Gastrocnemius medialis (tissue), 4 donors: Measurements from ENCODE around the gene DIP2B.

Experiments used
- POLR2A ChIP-seq, 2 donors: fragments of 450-650 bp; IDR thresholded peaks; one replicate each; pipeline ENCODE4 v1.6.1; 2017; ENCODE audit warnings: antibody characterized with exemption in 2 of 2, mild to moderate bottlenecking in 2 of 2, moderate library complexity in 2 of 2
- TF ChIP-seq, protein P1 (sequence below), 5 experiments: fragments of 450-650 bp in 3 of 5; fragments of 200-600 bp in 2 of 5; sonication (generic) in 2 of 5; IDR thresholded peaks in 4 of 5; conservative IDR thresholded peaks in 1 of 5; 1 replicate in 4 of 5; 2 replicates in 1 of 5; pipeline ENCODE4 v1.5.1; 2016 to 2019; ENCODE audit warnings: antibody characterized with exemption in 5 of 5, mild to moderate bottlenecking in 3 of 5, moderate library complexity in 3 of 5

DNA sequence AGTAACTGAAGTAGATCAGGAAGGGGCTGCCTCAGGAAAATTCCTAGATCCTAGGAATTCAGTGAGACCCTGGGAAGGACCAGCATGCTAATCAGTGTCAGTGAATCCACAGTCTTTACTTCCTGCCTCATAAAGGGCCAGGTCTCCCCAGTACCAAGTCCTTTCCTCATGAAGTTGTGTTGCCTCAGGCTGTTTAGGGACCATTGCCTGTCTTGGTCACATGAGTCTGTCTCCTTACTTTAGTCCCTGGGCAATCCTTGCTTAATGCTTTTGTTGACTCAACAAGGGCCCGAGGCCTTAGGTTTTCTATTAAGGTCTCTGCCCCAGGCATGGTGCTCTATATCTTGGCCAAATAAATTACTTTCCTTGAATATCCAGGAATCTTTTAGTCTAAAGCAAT lies 243.0 kb downstream of the DIP2B start:
- TF ChIP-seq, protein P1, sequence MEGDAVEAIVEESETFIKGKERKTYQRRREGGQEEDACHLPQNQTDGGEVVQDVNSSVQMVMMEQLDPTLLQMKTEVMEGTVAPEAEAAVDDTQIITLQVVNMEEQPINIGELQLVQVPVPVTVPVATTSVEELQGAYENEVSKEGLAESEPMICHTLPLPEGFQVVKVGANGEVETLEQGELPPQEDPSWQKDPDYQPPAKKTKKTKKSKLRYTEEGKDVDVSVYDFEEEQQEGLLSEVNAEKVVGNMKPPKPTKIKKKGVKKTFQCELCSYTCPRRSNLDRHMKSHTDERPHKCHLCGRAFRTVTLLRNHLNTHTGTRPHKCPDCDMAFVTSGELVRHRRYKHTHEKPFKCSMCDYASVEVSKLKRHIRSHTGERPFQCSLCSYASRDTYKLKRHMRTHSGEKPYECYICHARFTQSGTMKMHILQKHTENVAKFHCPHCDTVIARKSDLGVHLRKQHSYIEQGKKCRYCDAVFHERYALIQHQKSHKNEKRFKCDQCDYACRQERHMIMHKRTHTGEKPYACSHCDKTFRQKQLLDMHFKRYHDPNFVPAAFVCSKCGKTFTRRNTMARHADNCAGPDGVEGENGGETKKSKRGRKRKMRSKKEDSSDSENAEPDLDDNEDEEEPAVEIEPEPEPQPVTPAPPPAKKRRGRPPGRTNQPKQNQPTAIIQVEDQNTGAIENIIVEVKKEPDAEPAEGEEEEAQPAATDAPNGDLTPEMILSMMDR (IDR thresholded peaks at IDR 0.05 in 4 of 5, conservative IDR thresholded peaks at IDR 0.05 in 1 of 5), result no peak
- TF ChIP-seq POLR2A (IDR thresholded peaks at IDR 0.05), result no peak
